GM21515 (cell line): ENCODE results near the gene MACROD2.
"Not testable (repeated sequence)": the region's sequence is repeated elsewhere in the genome, so short reads cannot be mapped to it uniquely, and the experiment has no call there.

ENCODE experiments used
- ATAC-seq: cut with Tn5 transposase; IDR thresholded peaks from one replicate; pipeline ENCODE4 v1.9.1; 2021; ENCODE audit not compliant: unreplicated experiment

Gene MACROD2

DNA sequence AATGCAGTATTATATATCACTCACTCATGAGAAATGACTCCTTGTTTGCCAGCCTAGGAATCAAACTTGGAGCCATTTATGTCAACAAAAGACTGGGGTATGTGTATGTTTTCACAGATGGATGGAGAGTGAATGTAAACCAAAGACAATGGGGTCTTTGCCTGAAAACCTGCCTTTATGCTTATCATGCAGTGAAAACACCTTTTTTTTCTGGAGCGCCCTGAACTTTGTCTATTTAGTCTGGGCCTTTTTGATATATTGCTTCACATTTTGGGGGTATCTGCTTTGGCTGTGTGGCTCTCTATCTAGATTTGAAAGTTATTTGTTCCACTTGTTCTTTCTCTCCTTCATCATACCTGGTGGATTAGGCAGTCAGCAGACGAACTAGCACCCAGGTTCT, 1190.6 kb downstream of the MACROD2 start:
- ATAC-seq = no peak

- ATAC-seq = no peak
Observed at GRCh38 chr20:15187612-15188011, 1192.3 kb downstream of the MACROD2 start.

DNA sequence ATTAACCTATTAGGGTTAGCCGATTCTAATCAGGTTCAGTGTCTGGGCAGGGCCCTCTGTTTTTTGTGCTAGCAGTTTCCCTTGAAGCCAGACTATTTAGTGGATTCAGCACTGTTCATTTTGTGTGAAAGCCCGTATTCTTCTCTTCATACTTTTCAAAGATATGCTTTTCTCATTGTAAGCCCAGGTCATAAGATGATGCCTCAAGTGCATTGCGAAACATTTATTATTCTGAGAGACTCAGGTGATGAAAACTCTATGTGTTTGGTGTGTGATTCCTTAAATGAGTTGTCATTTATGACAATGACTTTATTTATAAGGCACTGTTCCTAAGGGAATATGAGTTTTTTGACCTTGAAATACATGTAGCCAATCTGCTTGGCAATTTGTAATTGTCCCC, 1193.1 kb downstream of the MACROD2 start:
- ATAC-seq = no peak

- no peak for ATAC-seq
Observed at GRCh38 chr20:15191082-15191723, 1195.9 kb downstream of the MACROD2 start.

- ATAC-seq = no peak
Observed at GRCh38 chr20:15195378-15195777, 1200.1 kb downstream of the MACROD2 start.

DNA sequence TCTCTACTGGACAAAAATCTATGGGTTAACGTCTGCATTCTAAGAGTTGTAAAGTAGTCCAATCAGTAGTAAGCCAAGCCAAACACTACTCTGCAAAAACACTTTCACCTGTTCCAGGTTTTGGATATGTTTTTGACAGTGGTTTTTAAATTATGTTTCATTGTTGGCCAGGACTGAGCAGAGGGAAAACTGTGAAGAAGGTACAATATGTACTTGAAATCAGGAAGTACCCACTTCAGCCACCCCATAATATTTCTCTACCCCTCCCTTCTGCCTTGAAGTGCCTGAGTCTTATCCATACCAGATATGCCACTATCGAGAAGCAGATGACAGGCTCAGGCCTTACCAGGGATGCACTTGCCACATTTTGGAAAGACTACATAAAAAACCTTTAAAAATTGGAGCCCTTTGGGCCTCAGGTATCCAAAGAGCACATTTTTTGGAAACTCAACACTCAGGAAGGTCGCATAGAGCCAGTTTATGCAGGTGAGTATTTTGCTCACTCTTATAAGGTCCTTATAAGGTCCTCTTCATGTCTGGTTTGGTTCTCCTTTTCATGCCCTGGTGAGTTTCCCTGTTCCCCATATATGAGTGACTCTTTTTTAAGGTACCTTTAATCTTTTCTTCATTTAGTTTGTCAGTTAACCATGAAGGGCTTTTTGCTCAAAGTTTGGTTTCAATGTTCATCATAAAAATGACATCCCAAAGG, 1201.4 kb downstream of the MACROD2 start:
- ATAC-seq = no peak

- ATAC-seq = not testable (repeated sequence)
Observed at GRCh38 chr20:15198017-15198416, 1202.7 kb downstream of the MACROD2 start.

DNA sequence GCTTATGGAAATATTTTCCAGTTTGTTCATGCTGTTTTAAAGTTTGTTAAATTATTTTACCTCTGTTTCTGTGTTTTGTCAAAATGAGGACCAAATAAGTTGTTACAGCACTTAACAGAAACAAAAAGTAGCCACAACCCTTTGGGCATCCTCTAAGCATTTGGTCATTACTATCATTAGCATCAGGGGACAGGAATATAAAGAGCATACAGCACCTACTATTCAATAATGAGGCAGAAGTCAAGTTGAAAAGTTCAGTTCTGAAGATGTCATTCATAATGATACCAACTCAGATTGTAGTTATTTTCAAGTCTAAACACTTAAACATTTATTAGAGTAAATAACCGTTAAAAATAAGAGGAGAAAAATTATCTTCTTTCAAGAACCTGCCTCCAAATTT, 1204.4 kb downstream of the MACROD2 start:
- ATAC-seq = peak; percentile 30

DNA sequence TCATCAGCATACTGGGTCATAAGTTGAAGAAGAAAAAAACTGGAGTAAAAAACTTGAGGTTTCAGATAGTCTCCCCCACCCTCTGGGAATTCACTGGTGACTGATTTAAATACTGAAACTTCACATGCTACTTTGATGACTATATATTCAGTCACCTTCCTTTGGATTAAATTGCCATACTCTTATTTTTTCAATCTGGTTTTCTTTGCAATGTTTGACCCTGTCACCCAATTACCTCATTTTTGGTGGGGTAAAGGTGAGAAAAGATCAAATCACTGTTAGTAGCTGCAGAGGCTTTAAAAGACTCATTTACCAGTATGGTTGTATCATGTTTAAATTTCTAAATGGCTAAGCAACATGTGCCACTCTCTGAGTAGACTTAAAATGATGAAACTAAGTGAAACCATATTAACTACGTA, 1204.8 kb downstream of the MACROD2 start:
- peak; percentile 64 for ATAC-seq

- ATAC-seq = no peak
Observed at GRCh38 chr20:15201602-15202001, 1206.3 kb downstream of the MACROD2 start.

DNA sequence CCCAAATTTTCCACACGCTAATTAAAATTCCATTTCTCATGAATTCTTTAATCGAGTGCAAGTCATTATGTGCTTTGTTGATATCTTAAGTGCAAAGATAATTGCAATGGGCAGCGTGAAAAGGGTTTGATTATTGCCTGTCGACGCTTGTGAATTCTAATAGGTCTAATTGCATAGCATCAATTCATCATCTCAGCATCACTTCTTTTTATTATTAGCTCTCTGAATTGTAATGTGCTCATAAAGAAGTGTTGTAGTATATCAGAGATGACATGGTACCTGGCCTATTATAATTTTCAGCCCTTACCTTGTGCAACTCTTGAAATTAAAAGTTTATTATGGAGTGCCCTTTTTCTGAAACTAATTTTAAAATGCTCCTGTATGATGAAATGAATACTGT, 1208.9 kb downstream of the MACROD2 start:
- no peak for ATAC-seq

DNA sequence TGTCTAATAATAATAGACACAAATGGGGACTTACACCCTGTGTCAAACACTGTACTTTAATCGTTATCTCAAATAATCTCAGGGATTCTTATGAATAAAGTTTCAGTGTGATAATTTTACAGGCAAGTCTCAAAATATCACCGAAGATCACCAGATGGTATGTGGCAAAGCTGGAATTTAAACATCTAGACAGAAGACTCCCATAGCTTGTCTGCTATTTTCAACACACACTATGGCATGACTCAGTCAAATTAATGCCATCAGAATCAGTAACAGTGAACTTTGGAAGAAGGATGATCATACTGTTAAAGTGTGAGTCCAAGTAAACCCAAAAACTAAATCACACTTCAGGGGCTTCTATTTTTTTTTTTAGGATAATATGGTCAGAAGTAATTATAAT, 1209.7 kb downstream of the MACROD2 start:
- no peak for ATAC-seq

GRCh38 chr20:15205719-15206118, 1210.4 kb downstream of the MACROD2 start:
- no peak for ATAC-seq

DNA sequence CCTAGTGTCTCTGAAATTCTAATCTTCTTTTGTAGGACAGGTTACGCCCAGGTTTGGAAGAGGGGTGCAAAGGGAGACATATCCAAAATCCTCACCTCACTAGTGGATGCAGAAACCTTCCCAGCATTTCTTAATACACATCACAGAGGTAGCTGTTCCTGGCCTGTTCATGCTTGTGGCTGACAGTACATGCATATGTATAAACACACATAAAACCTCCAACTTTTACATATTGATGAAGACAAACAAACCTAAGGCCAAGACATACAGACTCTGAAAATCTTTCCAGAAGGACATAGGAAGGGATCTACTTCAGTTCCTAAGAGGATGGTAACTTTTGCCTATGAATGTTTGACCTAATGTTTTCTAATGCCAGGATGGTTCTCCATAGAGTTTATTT, 1214.2 kb downstream of the MACROD2 start:
- no peak for ATAC-seq

DNA sequence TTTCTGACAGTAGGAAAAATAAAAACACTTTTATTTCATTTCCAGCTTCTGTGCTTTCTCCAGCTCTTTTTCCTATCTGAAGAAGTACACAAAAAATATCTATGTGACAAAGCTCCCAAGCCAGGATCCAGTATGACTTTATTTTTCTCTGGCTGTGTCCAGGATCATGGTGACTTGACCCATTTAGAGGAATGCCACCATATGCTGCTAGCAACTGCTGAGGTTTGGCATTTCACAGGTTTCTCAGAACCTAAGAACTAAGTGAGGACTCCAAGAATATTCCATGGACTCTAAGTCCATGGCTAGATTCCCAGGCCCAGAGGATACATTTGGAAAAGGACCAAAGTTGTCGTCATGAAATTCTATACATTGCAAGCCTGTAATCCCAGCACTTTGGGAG, 1218.7 kb downstream of the MACROD2 start:
- no peak for ATAC-seq

- ATAC-seq = no peak
Observed at GRCh38 chr20:15220009-15220656, 1224.8 kb downstream of the MACROD2 start.

DNA sequence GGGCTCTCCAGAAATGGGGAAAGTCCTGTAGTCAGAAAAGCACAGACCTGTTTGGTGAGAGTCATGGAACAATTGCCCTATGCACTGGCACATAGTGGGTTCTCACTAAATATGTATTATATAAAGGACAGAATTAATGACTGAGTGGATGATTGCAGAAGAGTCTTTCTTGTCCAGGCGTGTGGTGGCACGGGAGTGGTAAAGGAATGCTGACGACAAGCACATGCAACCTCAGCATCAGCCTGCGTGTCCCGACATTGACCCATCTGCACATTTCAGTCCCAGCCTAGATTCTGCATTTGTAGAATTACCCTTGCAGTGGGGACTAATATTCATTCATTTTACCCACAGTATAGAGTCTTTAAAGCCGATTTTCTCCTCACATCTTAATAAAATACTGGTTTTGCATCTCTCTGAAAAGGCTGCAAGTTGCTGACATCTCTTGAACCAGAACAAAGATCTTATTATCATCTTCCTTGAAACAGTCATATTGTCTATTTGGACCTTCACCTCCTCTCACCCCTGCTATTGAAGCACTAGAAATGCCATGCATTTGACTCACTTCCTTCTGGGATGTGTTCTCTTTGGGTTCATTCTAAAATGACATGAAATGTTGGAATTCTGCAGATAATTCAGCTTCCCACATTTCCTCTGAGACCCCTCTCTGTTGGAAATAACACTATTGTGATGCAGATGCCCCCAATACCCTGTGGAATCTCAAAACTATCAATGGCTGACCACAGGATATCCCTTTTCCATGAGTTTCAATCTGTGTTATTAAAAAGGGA, 1225.7 kb downstream of the MACROD2 start:
- no peak for ATAC-seq

DNA sequence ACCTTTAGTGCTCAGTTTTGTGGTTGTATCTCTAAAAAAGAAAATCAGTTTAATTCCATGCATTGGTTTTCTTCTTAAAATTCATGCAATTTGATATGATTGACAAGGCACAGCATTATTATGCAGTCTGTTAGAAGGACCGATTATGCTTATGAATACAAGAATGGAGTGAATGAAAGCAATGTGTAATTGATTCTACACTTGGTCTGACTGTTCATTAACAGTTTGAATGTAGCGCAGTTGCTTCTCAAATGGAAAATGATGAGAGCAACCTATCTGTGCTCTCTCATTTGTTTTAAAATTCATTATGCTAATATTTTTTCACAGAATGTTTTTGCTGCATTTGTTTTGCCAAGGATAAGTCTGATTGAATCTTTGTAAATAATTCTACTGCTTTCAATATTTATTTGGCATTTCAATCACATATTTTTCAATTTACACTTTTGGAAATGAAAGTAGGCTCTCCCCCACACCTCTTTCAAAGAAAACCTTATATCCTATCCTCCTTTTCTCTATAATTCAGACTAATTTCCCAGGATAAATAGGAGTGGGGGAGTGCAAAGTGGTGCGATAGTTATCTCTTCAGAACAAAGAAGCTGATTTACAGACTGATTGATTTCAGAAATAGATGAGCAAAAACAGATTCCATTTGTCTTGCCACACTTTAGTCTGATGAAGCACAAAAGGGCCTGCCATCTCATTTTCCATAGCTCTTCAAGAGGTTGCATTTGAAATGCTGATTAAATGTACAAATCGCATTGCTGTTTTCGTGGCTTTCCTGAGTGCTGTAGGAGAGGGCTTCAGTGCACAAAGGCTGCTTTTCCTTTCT, 1227.4 kb downstream of the MACROD2 start:
- ATAC-seq = no peak

DNA sequence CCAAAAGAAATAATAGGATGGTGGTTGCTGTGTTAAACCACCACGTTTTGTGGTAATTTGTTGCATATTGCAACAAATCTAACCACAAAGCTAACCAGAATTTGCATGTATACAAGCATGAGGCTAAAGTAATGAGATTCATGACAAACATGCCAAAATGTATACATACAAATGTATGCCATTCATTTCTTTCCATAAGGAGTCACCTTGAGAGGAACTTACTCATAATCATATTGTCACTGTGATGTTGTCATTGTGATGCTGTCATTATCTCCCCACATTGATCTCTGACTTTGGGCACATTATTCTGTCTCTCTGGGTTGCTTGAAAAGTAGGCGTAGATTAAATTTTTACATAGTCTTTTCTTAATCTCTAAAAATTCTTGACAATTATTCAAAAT, 1228.9 kb downstream of the MACROD2 start:
- no peak for ATAC-seq

GRCh38 chr20:15227102-15227501, 1231.8 kb downstream of the MACROD2 start:
- no peak for ATAC-seq

GRCh38 chr20:15232243-15232642, 1236.9 kb downstream of the MACROD2 start:
- ATAC-seq = no peak
